HuH-7 (cell line): ENCODE data around the gene RELT.
"Not testable (repeated sequence)": the region's sequence is repeated elsewhere in the genome, so short reads cannot be mapped to it uniquely, and the experiment has no call there.

Experiments used
- DNase-seq: peaks from one replicate; pipeline ENCODE4 v3.0.0; 2011; ENCODE audit warnings: low spot score

RELT gene

DNA sequence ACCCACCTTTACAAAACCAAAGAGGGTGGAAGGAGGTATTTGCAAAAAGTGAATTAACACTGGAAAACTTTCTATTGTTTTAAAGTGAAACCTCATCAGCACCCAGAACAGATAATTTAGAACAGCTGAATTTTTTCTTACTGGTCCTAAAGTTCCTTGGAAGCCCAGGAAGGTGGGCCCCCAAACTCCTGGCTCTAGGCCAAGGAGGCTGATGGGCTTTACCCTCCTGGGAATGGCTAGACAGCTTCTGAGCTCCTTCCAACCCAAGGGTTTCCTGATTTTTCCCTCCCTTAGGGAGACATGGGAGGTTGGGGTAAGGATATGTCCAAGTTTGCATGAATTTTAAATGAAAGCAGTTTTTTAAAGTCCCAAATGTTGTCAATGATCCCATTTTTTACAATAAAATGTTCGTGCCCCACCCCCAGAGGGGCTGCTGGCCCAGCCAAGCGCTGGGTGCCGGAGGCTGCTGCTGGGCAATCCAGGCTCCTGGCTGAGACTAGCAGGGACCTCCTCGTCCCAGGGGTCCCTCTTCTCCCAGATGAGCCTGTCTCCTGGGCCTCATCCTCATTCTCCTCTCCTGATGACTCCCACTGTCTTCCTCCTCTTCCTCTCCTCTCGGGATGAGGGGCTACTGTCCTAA lies 28.4 kb downstream of the RELT start:
- no peak for DNase-seq

DNA sequence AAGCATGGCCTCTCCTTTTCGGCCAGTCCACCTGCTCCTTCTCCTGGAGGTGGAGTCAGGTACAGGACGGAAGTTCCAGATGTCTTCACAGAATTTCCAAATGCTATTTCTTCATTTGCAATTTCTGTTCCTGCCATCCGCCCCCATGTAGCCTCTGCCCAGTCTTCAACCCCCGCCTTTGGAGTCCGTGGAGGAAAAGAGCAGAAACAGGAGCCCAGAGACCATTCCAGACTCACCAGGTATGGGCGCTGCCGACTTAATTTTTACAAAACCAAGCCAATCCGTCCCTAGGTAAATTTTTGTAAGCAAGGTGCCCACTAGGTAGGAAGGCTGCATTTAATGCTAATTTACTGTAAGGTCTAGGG lies 28.9 kb downstream of the RELT start:
- no peak for DNase-seq

DNA sequence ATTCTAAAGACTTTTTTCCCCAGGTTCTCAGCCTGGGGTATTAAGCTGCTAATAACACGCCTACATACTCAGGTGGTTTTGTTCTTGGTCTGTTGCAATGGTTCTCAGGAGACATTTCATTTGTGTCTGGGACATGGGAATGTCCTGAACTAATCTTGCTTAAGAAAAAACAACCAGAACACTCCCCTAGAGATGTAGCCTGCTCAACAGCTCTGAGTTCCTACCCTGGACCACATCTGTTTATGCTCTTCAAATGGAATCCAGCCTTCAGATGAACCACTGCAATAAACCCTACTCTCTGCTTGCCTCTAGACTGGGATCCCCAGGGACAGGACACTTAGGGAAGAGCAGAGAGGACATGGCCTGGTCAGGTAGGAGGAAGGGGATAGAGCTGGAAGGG lies 29.9 kb downstream of the RELT start:
- no peak for DNase-seq

DNA sequence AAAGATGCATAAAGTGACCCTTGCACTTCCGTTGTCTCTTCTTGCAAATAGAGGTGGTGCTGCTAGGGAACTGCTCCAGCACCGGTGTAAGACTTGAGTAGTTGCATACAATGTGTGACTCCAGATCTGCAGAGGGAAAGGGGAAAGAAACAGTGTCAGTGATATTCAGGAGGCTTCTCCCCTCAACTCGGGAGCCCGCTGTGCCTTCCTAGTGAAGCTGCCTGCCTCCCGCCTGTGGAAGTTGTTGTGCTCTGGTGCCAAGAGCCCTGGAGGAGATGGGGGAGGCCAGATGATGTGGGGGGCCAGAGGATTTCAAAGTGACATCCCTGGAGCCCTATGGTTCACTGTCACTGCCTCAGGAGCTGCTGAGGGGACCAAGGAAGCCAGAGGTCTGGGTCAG lies 30.4 kb downstream of the RELT start:
- DNase-seq = no peak

DNA sequence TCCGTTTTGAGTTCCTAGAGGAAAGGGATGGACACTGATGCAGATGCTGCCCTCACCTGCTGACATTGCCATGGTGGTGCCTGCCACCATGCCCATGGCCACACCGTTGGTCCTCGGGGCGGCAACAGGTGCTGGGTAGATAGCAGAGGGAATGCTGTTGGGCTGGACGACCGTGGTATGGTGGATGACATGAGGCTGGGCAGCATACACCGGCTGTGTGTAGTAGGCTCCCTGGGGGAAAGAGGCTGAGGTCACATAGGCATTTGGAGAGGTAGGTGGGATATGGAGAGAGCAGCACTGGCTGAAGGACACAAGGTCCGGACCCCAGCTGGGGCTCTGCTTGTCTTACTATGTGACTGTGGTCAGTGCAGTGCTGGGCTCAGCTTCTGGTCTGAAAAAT lies 33.2 kb downstream of the RELT start:
- DNase-seq = no peak

DNA sequence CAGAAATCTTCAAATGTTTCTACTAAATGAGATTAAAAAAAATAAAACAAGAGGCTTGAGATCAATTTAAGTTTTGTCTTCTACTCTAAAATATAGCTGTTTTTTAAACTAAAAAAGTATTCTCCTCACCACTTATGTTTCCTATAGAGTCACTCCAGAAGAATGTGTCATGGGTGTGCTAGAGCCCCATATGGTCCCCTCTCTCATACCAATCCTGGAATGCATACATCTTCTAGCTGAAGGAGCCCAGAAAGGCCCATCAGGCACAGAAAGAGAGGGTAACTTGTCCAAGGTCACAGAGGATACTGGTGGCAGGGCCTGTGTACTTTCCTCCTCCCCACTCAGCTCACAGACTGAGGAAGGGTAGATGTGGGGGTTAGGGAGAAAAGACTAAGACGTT lies 34.4 kb downstream of the RELT start:
- no peak for DNase-seq

DNA sequence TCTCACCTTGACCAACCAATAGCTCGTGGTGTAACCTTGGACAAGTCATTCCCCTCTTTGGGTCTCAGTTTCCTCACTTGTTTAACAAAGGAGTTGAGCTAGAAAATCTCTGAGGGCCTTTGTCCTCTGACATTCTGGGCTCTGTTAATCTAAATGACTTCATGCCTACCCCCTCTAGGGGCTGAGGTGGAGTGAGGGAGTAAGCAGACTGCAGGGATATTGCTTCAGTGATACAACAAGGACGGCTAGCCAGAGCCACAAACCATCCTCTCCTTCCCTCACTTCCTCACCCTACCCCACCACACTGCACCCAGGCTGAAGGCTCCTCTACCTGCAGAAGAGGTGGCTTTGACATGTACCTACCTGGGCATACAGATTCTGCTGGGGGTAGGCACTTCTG lies 34.8 kb downstream of the RELT start:
- no peak for DNase-seq

DNA sequence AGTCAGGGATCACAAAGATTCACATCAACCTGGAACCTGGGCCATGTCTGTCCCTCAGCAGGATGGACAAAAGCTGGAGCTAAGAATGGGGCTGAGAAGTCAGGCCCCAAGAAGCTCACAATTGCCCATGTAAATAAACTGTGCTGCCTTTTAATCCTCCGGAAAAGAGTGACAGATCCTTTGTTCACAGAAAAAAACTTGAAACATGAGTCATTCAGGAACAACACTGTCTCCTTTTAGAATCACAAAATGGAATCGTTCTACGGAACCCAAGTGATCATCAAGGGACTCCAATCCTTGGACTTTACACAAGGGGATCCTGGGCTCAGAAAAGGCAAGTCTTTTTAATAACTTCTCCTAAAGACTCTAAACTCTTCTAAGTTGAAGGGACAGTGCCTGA lies 36.1 kb downstream of the RELT start:
- no peak for DNase-seq

DNA sequence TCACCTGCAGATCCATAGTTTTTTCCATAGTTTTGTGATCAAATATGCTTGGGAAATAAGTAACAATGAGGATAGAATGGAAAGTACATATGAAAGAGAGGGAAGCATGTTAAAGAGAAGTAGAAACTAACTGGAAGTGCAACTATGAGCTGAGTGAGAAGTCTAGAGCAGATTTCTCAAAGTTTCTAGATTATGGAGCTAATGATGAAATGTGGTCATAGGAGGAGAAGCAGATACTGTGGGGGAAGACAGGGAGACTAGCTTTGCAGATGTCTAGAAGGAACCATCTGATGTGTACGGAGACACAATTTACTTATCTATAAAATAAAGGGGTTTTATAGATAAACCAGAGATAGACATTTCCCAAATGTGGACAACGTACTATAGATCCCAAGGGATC lies 37.1 kb downstream of the RELT start:
- no peak for DNase-seq

DNA sequence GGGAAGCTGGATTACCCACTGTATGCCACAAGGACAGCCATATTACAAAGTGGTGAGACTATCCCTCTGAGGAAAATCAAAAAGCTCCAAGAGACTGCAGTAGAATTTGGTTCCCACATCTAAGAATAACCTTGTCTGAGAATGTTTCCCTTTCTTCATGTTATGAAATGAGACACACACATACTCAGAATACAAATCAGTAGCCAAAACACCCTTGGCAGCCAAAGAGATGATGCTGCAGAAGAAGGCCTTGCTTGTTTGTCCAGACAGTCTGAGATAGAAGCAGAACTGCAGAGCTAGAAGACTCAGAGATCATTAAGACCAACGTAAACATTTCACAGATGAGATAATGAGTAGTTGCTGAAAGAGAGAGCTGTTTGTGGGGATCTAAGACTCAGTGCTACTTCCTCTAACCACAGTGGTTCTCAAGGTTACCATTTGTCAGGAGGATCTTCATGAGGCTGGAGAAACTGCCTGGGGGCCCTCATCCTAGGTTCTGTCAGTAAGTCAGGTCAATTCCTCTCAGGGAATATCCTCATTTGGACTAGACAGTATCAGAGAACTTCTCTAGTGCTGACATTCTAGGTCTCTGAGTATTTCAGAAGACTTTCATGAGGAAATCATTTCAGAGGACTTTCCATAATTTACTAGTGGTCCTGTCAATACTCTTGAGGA lies 38.9 kb downstream of the RELT start:
- DNase-seq = no peak

DNA sequence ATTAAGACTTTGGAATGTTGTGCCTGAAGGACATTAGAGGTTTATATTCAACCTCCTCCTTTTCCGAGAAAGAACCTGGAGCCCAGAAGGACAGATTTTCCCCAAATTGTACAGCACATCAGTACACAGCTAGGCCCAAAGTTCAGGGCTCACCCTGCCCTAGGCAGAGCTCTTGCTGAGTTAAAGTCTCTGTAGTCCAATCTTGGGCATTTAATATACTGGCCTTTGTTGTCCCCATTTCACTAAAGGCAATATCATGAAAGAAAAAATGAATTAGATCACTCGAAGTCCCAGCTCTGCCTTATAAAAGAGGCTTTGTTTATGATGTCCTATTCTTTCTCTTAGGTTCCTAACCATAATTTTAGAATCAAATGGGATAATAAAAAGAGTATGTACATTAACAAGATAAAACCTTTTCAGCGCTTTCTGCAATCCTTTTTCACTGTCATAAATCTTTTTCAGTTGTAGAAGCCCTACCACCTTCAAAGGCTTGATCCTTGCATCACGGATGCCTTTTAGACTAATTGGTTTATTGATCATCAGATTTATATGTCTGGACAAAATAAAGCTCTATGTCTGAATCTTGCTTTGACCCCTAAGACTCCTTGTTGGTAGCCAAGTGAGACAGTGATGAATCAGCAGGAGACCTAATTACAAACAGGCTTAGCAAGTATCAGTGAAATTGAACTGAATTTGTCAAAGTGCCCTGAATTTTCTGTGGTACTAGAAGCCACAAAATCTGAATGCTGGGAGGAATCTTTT lies 39.8 kb downstream of the RELT start:
- no peak for DNase-seq

DNA sequence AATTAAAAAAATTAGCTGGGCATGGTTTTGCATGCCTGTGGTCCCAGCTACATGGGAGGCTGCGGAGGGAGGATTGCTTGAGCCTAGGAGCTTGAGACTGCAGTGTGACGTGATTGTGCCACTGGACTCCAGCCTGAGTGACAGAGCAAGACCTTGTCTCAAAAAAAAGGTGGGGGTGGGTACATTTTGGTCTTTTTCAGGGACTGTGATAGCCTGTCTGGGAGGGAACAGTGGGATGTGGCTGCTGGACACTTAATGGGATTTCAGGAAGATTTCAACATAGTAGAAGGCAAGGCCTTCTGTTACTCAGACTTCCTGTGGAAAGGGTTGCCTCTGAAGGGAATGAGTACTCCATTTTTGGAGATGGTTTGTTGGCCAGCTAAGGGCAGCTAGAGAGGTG lies 40.6 kb downstream of the RELT start:
- DNase-seq = no peak

DNA sequence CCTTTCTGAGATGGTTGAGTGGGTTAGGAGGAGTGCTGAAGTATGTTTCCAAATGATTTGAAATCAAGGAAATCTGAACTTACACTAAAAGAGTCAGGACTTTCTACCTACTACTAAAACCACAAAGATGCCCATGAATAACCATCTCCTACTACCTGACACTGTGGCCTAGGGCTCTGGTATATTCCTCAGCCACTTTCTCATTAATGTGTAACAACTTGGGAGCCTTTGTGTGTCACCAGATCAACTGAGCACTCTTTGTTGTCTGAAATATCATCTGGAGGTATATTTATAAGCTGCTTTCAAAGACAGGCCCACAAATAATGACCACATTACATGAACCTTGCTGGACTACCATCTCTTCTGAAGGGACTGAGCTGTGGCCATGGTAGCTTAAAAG lies 43.9 kb downstream of the RELT start:
- DNase-seq = no peak

DNA sequence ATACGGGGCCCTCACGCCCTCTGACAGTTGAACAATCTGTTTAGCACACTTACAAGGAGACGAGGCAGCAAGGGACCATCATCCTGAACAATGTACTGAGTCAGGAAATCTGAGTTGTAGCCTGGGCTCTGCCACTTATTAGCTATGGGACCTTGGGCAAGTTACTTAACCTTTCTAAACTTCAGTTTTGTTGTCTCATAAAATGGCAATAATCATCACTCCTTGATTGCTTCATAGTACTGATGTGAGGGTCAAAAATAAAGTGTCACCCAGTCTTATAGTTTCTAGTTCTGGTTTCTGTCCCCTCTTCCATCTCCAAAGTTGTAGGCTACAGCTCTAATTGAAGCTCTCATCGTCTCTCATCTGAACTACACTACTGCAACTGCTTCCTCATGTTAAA lies 46.7 kb downstream of the RELT start:
- DNase-seq = no peak

DNA sequence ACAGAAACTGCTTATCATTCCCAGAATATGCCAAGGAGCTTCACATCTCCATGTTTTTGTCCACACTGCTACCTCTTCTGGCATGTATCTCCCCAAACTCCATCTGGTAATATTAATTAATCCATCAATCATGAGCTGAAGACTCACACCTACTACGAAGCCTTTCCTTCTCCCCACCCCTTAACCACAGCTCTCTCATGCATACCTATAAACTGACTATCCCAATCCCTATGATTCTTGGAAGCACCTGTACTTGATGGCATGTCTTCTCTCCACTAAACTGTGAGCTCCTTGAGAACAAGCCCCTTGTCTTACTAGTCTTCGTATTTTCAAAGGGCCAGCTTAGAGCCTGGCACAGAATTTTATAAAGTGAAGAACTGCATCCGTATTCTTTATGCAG lies 47.3 kb downstream of the RELT start:
- DNase-seq = no peak

DNA sequence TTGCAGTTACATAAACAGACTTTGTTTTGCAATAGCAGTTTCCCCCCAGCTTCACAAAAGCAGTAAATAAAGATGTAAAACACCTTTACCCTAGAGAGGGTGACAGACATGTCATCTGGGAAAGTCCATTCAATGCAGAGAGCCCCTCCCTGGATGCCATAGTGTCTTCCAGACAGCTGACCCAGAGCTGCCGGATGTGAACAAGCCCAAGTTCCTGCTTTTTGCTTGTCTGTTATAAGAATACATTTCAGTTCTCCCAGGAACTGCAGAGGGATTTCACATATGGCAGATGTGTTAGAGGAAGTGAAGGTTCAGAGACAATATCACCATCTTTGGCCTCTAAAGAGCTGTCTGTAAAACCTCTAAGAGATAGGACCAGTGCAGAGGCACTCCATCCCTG lies 48.9 kb downstream of the RELT start:
- DNase-seq = no peak

DNA sequence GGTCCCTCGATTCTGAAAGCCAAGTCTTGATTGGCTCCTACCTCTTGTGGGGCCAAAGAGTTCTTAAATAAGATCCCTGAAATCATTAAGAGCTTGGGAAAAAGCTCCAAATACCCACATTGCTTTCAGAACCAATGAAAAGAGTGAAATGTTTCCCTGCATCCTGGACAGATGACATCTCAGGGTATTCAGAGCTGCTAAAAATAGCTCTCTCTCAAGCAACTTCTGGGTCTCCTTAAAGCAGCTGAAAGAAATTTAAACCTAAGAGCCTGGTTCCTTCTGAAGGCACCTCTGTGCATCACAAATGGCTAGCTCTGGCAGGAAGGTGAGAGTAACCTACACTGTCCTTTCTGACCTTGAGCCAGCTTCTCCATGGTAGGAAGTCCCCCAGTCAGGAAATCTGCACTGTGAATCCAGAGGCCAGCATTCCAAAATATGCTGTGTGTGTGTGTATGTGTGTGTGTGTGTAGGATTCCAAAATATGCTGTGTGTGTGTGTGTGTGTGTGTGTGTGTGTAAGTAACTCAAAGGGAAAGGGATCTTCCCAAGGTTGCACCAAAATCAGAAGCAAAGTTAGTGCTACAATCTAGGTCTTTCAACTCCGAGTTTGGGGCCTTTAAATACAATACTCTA lies 50.1 kb downstream of the RELT start:
- no peak for DNase-seq

DNA sequence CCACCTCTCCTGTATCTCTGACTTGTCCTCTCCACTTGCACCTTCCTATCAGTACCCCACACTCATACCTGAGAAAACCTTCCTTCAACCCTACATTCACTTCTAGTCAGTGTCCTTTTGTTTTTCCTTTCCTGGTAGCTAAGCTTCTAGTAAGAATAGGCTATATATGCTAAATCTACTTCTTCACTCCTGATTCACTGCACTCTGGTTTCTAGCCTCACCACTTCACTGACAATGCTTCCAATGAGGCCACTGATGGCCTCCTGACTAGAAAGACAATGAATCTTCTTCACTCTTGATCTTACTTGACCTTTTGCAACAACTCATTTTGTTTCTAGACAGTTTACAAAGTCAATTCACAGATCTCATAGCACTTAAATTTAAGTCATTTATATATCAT lies 52.0 kb downstream of the RELT start:
- no peak for DNase-seq

DNA sequence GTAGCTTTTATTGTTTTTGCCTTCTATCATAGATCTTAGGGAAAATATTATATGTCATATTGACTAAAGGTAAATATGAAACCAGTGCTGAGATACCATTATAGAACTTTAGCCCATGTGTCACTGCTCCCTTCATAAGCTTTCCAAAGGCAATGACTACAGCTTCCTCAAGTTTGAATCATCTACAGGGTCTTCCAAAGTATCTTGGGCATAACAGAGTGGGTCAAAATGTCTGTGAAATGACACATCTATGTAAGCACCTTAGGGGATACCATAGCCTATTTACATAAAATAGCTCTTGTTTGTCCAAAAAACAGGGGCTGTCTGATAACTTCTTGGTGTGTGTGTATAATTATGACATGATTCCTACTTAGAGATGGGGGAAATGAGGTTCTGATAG lies 52.5 kb downstream of the RELT start:
- no peak for DNase-seq

DNA sequence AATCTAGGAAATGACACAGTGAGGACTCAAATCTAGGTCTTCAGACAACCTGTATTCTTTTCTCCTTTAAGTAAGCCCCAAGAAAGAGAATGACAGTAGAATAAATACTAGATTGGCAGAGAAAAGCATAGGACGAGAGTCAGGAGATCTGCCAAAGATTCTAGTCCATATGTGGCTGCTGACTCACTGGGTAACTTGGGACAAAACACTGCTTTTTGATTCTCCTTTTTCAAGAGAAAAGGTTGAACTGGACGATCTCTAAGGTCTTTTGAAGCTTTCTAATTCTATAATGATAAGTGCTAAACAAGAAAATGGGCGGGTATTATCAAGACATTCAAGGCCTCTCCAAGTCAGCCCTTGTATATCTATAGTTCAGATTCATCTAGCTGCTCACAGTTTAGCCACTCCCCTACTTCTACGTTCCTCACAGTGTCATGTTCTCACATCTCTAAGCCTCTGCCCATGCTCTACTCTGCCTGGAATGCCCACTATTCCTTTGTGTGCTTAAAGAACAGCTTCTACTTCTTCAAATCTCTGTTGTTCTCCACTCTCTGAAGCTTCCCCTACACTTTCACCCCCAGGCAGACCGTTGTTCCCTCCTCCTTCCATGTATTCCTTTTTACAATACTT lies 53.0 kb downstream of the RELT start:
- DNase-seq = no peak

DNA sequence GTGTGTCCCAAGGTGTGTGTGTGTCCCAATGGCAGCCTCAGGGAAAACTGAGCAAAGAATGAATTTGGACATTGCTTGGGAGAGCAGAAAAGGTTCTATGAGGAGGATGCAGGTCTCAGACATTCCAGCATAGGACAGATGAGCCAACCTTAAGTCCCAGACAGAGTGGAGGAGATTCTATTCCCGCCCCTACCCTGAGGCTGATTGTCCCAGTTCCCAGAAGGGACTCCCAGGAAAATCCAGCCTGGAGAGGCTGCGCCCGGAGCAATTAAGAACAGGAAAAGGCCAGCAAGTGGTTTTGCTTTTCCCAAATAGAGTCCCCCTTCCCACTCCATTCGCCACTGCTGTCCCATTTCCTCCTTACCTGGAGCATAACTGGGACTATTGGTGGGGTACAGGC lies 54.1 kb downstream of the RELT start:
- no peak for DNase-seq

DNA sequence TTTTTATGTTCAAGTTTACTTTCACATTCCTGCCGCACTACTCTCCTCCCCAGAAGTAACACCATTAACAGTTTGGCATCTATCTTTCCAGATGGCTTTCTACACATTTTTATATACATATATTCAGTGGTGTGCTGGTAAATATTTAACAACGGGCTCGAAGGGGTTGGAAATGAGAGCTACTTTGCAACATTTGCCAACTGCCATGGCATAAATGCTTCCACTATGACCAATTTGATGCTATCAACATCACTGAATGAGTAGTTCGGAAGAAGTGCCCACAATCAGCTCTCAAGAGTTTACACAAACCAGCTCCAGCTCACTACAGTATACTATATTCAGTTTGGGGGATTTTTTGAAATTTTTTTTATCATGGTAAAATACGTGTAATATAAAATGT lies 55.2 kb downstream of the RELT start:
- DNase-seq = no peak

DNA sequence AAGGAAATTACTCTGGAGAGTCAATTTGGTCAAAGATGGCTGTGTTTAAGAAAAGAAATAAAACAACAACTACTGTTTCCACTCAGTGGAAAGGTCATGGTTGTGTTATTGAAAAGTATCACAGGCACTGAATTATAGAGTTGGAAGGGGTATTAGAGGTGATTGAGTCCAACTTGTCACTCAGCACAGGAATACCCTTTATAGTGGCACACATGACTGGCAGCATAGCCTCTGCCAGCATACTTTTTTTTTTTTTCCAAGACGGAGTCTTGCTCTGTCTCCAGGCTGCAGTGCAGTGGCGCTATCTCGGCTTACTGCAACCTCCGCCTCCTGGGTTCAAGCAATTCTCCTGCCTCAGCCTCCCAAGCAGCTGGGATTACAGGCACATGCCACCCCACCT lies 60.7 kb downstream of the RELT start:
- not testable (repeated sequence) for DNase-seq
